Left lobe of liver (tissue), 2 donors: ENCODE results near the gene SCAPER. TPM values are rescaled to one million over a fixed set of nuclear protein-coding genes. Genes with fewer than 3 reads are reported as not detected.
"Not testable (repeated sequence)": the region's sequence is repeated elsewhere in the genome, so short reads cannot be mapped to it uniquely, and the experiment has no call there.

ENCODE experiments used
- ATAC-seq: fragments of 200-7000 bp; cut with Tn5 transposase; one replicate; pipeline ENCODE4 v1.9.1; 2020; ENCODE audit warnings: mild to moderate bottlenecking, moderate library complexity
- DNase-seq: peaks from one replicate; pipeline ENCODE4 v3.0.0-alpha.2; 2020; ENCODE audit warnings: low spot score
- total RNA-seq: library from RNA; stranded (reverse); gene quantifications from one replicate; pipeline ENCODE4 v1.2.1, GENCODE V29; 2021
- donor health status: DM: no; HTN: no; CAD: no; lungs with moderate emphysema.
- donor health status: DM: no; HTN: yes; CAD: no.

Gene SCAPER
- total RNA-seq, 1 donor from 2014 or later, result 6.9 TPM

- not testable (repeated sequence) for DNase-seq, ATAC-seq
Observed at GRCh38 chr15:76433036-76433435, 472.1 kb downstream of the SCAPER start.

- ATAC-seq (no peak), DNase-seq (no peak)
Observed at GRCh38 chr15:76432604-76433003, 472.5 kb downstream of the SCAPER start.

GRCh38 chr15:76431971-76432370, 473.2 kb downstream of the SCAPER start:
- ATAC-seq, result no peak
- no peak for DNase-seq

GRCh38 chr15:76430711-76431110, 474.4 kb downstream of the SCAPER start:
- ATAC-seq, DNase-seq: not testable (repeated sequence)

GRCh38 chr15:76429661-76430060, 475.5 kb downstream of the SCAPER start:
- ATAC-seq (no peak), DNase-seq (no peak)

GRCh38 chr15:76426941-76427340, 478.2 kb downstream of the SCAPER start:
- DNase-seq (no peak), ATAC-seq (no peak)

- ATAC-seq, result no peak
Observed at GRCh38 chr15:76418352-76419140, 486.6 kb downstream of the SCAPER start.

GRCh38 chr15:76401285-76401684, 503.9 kb downstream of the SCAPER start:
- DNase-seq, result no peak

More at GRCh38 chr15:76418352-76419140, 486.6 kb downstream of the SCAPER start:
- DNase-seq, result no peak

GRCh38 chr15:76398317-76399104, 506.6 kb downstream of the SCAPER start:
- DNase-seq (no peak), ATAC-seq (no peak)

More at GRCh38 chr15:76401285-76401684, 503.9 kb downstream of the SCAPER start:
- no peak for ATAC-seq

GRCh38 chr15:76393614-76394013, 511.5 kb downstream of the SCAPER start:
- DNase-seq (no peak), ATAC-seq (no peak)

- no peak for ATAC-seq
Observed at GRCh38 chr15:76391847-76392246, 513.3 kb downstream of the SCAPER start.

GRCh38 chr15:76391309-76391708, 513.8 kb downstream of the SCAPER start:
- no peak for DNase-seq
- ATAC-seq, result no peak

More at GRCh38 chr15:76391847-76392246, 513.3 kb downstream of the SCAPER start:
- DNase-seq, result no peak

GRCh38 chr15:76390571-76390970, 514.6 kb downstream of the SCAPER start:
- DNase-seq, result no peak

GRCh38 chr15:76386926-76387325, 518.2 kb downstream of the SCAPER start:
- DNase-seq (no peak), ATAC-seq (no peak)

More at GRCh38 chr15:76390571-76390970, 514.6 kb downstream of the SCAPER start:
- ATAC-seq, result no peak

GRCh38 chr15:76386178-76386577, 519.0 kb downstream of the SCAPER start:
- DNase-seq, result no peak
- no peak for ATAC-seq

GRCh38 chr15:76384409-76384808, 520.7 kb downstream of the SCAPER start:
- DNase-seq (no peak), ATAC-seq (no peak)

- ATAC-seq (no peak), DNase-seq (no peak)
Observed at GRCh38 chr15:76382987-76383728, 522.0 kb downstream of the SCAPER start.

- no peak for DNase-seq
- ATAC-seq, result no peak
Observed at GRCh38 chr15:76381366-76381765, 523.8 kb downstream of the SCAPER start.

GRCh38 chr15:76380249-76380648, 524.9 kb downstream of the SCAPER start:
- DNase-seq (no peak), ATAC-seq (no peak)

- no peak for DNase-seq
Observed at GRCh38 chr15:76378691-76379090, 526.4 kb downstream of the SCAPER start.

GRCh38 chr15:76377751-76378150, 527.4 kb downstream of the SCAPER start:
- DNase-seq (no peak), ATAC-seq (no peak)

More at GRCh38 chr15:76378691-76379090, 526.4 kb downstream of the SCAPER start:
- ATAC-seq, result no peak
